HG03064 (cell line): ENCODE data around the gene FOXR1.

Source experiments
- ATAC-seq: cut with Tn5 transposase; IDR thresholded peaks from one replicate; pipeline ENCODE4 v1.9.1; 2021; ENCODE audit warnings: low read depth; ENCODE audit not compliant: unreplicated experiment

Gene FOXR1

GRCh38 chr11:119025099-119025473, 53.5 kb downstream of the FOXR1 start:
- ATAC-seq, result no peak

- no peak for ATAC-seq
Measured at GRCh38 chr11:119025541-119025940, 54.0 kb downstream of the FOXR1 start.

GRCh38 chr11:119025978-119026766, 54.6 kb downstream of the FOXR1 start:
- ATAC-seq, result no peak

- no peak for ATAC-seq
Measured at GRCh38 chr11:119026970-119027369, 55.4 kb downstream of the FOXR1 start.

- ATAC-seq, result no peak
Measured at GRCh38 chr11:119027561-119028345, 56.2 kb downstream of the FOXR1 start.

- no peak for ATAC-seq
Measured at GRCh38 chr11:119028346-119029068, 56.9 kb downstream of the FOXR1 start.

- ATAC-seq, result no peak
Measured at GRCh38 chr11:119029069-119029339, 57.4 kb downstream of the FOXR1 start.

GRCh38 chr11:119029340-119030028, 57.9 kb downstream of the FOXR1 start:
- no peak for ATAC-seq

GRCh38 chr11:119030029-119030328, 58.4 kb downstream of the FOXR1 start:
- peak; percentile 16 for ATAC-seq

- ATAC-seq, result peak; percentile 79
Measured at GRCh38 chr11:119030329-119031047, 58.9 kb downstream of the FOXR1 start, which contains the start of gene SLC37A4. Gene SLC37A4, minus strand, starts transcription at chr11:119030877.
